Germinal center (tissue), 1 donor: Measurements from ENCODE around the gene DOCK8.

Source experiments
- DNase-seq: peaks from one replicate; pipeline ENCODE4 v3.0.0; 2012; ENCODE audit warnings: mixed read lengths, low spot score

The DOCK8 gene

GRCh38 chr9:503881-504852 is 289.5 kb downstream of the DOCK8 start, which contains the start of gene KANK1:
Gene KANK1 (plus strand): TSS chr9:504695.
- DNase-seq: peak; percentile 87

- DNase-seq: peak; percentile 54
Observed at GRCh38 chr9:504921-505740, 290.5 kb downstream of the DOCK8 start.

- peak; percentile 42 for DNase-seq
Observed at GRCh38 chr9:505741-506059, 291.0 kb downstream of the DOCK8 start.

GRCh38 chr9:506281-506680 is 291.6 kb downstream of the DOCK8 start:
- DNase-seq: no peak

GRCh38 chr9:511861-512260 is 297.2 kb downstream of the DOCK8 start:
- DNase-seq: no peak

- DNase-seq: no peak
Observed at GRCh38 chr9:512555-513272, 298.0 kb downstream of the DOCK8 start.
